Right lobe of liver (tissue), 6 donors: Measurements from ENCODE around the gene BLM. TPM values are rescaled to one million over a fixed set of nuclear protein-coding genes. Genes with fewer than 3 reads are reported as not detected.

Experiments
- ATAC-seq, 4 donors: fragments of 200-7000 bp; cut with Tn5 transposase; one replicate each; pipeline ENCODE4 v1.9.1; 2020; ENCODE audit warnings: mild to moderate bottlenecking in 4 of 4, moderate library complexity in 4 of 4
- DNase-seq, 3 donors: peaks; one replicate each; pipeline ENCODE4 v3.0.0-alpha.2; 2020
- H3K27ac ChIP-seq, 3 donors: fragments of 200-600 bp; one replicate each; pipeline ENCODE4 v1.8.0; 2022
- H3K27me3 ChIP-seq, 2 donors: fragments of 200-600 bp; one replicate each; pipeline ENCODE4 v1.8.0; 2022
- H3K36me3 ChIP-seq, 4 donors: fragments of 200-600 bp; sonication (generic) in 1 of 4; one replicate each; pipeline versions ENCODE4 v1.5.1 to v1.8.0; 2017 to 2022; ENCODE audit warnings: control low read depth in 1 of 4
- H3K4me1 ChIP-seq, 4 donors: fragments of 200-600 bp; sonication (generic) in 1 of 4; one replicate each; pipeline versions ENCODE4 v1.5.1 to v1.8.0; 2017 to 2022; ENCODE audit warnings: control low read depth in 1 of 4
- H3K4me3 ChIP-seq, 3 donors: fragments of 200-600 bp; one replicate each; pipeline ENCODE4 v1.8.0; 2022
- H3K9me3 ChIP-seq, 4 donors: fragments of 200-600 bp; sonication (generic) in 1 of 4; one replicate each; pipeline versions ENCODE4 v1.5.1 to v1.8.0; 2017 to 2022; ENCODE audit warnings: control low read depth in 1 of 4
- POLR2A ChIP-seq: fragments of 450-650 bp; IDR thresholded peaks from one replicate; pipeline ENCODE4 v1.6.1; 2017; ENCODE audit warnings: antibody characterized with exemption, mild to moderate bottlenecking
- WGBS: methylation state at CpG from one replicate; pipeline ENCODE4 v1.1.6; 2018; ENCODE audit warnings: low coverage, low lambda C conversion rate; ENCODE audit not compliant: insufficient coverage; ENCODE audit errors: missing lambda C conversion rate; 5-methylcytosine and 5-hydroxymethylcytosine counted together
- intact Hi-C, 2 donors: fragments of 100-400 bp; cut with DNase I; formaldehyde crosslinking; loops; one replicate each; pipeline versions ENCODE4 v1.11.2 to v1.14.1; 2022
- total RNA-seq, 6 experiments: library from RNA; depleted of rRNA in 2 of 6; stranded (reverse); fragments of >200 nt in 2 of 6; fragmentation: NEBNext Ultra II Directional in 3 of 6; extraction: Animal tissue kit (Norgen Biotek cat#: 25700) in 3 of 6; gene quantifications; one replicate each; pipeline versions ENCODE4 v1.1.0 to v1.2.4, GENCODE V29; 2016 to 2023
- TF ChIP-seq, protein P1 (sequence below), 4 donors: fragments of 200-600 bp in 3 of 4; fragments of 450-650 bp in 1 of 4; IDR thresholded peaks; one replicate each; pipeline versions ENCODE4 v1.5.1 to v1.8.0; 2016 to 2022; ENCODE audit warnings: antibody characterized with exemption in 4 of 4, mild to moderate bottlenecking in 2 of 4
- donor health status: DM: no; HTN: yes; CAD: no.
- donor health status: DM: no; HTN: no; CAD: no.
- donor health status: DM: no; HTN: no; CAD: no.
- donor health status: DM: no; HTN: yes; CAD: no.
- donor health status: DM: no; HTN: yes; CAD: no.

Gene BLM
- total RNA-seq, 6 experiments from 2014 or later = 0.20 to 2.3 (median 0.45) TPM

DNA sequence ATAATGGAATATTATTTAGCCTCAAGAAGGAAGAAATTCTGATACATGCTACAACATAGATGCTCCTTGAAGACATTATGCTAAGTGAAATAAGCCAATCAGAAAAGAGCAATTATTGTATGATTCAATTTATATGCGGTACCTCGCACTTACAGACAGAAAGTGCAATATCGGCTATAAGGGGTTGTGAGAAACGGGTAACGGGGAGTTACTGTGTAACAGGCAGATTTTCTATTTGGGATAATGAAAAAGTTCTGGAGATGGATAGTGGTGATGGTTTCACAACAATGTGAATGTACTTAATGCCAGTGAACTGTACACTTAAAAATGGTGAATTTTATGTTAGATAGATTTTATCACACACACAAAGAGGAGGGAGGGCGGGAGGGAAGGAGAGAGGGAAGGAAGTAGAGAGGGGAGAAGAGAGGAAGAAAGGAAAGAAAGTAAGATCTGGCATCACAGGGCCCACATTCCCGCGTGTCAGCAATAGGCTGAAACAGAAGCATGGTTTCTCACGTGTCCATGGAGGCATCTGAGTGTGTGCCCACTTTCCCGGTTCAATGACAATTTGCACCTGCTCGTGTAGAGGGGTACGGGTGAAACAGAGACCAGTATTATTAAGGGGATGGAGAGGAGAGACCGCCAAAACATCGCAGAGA is 700 bp upstream of the BLM start:
- intact Hi-C loops = no loop called here
- ATAC-seq = no peak
- H3K27me3 ChIP-seq = no peaks in the 10 kb centered on the region
- H3K4me1 ChIP-seq = peaks cover 0 to 8% (median 0%) of the 10 kb centered on the region in 4 donors
- H3K4me3 ChIP-seq = peak overlapping the region; percentile 53 to 79 (median 69)
- WGBS = 13% methylated on average over 12 of the region's 14 CpGs
- peak overlapping the region; percentile 22 to 88 (median 79) for H3K27ac ChIP-seq
- TF ChIP-seq, protein P1, sequence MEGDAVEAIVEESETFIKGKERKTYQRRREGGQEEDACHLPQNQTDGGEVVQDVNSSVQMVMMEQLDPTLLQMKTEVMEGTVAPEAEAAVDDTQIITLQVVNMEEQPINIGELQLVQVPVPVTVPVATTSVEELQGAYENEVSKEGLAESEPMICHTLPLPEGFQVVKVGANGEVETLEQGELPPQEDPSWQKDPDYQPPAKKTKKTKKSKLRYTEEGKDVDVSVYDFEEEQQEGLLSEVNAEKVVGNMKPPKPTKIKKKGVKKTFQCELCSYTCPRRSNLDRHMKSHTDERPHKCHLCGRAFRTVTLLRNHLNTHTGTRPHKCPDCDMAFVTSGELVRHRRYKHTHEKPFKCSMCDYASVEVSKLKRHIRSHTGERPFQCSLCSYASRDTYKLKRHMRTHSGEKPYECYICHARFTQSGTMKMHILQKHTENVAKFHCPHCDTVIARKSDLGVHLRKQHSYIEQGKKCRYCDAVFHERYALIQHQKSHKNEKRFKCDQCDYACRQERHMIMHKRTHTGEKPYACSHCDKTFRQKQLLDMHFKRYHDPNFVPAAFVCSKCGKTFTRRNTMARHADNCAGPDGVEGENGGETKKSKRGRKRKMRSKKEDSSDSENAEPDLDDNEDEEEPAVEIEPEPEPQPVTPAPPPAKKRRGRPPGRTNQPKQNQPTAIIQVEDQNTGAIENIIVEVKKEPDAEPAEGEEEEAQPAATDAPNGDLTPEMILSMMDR (IDR thresholded peaks at IDR 0.05) = no peak
- no peak for TF ChIP-seq POLR2A
- no peaks in the 10 kb centered on the region for H3K9me3 ChIP-seq
- H3K36me3 ChIP-seq = no peaks in the 10 kb centered on the region
- no peak for DNase-seq

DNA sequence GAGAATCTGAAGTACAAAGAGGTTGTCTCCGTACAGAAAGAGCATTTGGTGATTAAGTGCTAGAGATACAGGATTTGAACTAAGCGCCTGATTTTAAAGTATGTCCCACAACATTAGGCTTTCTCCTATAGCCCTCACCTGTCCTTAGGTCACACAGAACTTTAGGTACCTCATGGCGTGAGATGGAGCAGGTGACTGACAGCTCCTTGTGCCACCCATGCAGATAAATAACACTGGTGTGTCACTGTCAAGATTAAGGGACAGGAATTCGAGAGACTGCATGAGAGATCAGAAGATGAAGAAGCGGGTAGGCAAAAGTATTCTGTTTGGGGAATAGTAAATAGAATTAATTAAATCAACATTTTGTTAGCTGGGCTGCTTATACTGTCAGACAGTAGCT is 1.1 kb downstream of the BLM start:
- no peak for DNase-seq
- H3K4me3 ChIP-seq = no peak overlapping the region
- H3K9me3 ChIP-seq = no peaks in the 10 kb centered on the region
- no peaks in the 10 kb centered on the region for H3K36me3 ChIP-seq
- H3K27ac ChIP-seq = no peak overlapping the region
- 60% methylated on average over 5 of the region's 5 CpGs for WGBS
- intact Hi-C loops = no loop called here
- H3K27me3 ChIP-seq = no peaks in the 10 kb centered on the region
- no peak for ATAC-seq
- TF ChIP-seq POLR2A = no peak
- TF ChIP-seq, protein P1 (IDR thresholded peaks at IDR 0.05) = no peak
- peaks cover 0 to 8% (median 0%) of the 10 kb centered on the region in 4 donors for H3K4me1 ChIP-seq

DNA sequence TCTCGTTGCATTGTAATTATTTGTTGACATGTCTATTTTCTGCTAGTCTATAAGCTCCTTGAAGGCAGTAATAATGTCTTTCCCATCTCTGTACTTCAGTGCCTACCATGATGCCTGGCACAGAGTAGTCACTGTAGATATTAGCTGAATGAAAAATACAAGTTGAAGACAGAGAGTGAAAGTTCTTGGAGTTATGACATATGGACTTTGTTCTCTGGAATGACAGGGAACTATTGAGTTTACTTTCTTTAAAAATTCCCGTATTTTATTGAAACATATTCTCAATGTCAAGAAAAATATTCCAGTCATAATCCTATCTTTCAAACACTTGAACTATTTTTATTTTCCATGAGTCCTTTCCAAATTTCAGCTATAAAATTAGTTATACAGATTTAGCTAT is 3.0 kb downstream of the BLM start:
- Histone ChIP-seq H3K4me3 (no peak overlapping the region), H3K27ac (no peak overlapping the region), H3K9me3 (no peaks in the 10 kb centered on the region), H3K36me3 (no peaks in the 10 kb centered on the region), H3K4me1 (peaks cover 0 to 8% (median 0%) of the 10 kb centered on the region in 4 donors), H3K27me3 (no peaks in the 10 kb centered on the region)
- no peak for ATAC-seq
- TF ChIP-seq, protein P1 (IDR thresholded peaks at IDR 0.05) = no peak
- no peak for TF ChIP-seq POLR2A
- DNase-seq = no peak
- intact Hi-C loops = loop anchor here in 1 of 2 donors (10.0 kb wide), 1 partner anchor 65 kb away; no protein-coding TSS in a partner anchor
- WGBS = 40% methylated on average over 2 of the region's 2 CpGs

DNA sequence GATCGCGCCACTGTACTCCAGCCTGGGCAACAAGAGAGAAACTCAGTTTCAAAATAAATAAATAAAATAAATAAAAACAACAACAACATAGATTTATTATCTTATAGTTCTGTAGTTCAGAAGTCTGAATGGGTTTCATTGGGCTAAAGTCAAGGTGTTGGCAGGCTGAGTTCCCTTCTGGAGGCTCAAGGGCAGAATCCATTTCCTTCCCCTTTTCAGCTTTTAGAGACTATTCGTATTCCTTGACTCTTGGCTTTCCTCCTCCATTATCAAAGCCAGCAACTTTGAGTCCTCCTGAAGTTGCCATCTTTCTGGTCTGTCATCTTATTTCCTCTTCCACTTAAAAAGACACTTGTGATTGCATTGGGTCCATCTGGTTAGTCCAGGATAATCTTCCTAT is 12.1 kb downstream of the BLM start:
- no peaks in the 10 kb centered on the region for H3K9me3 ChIP-seq
- no peak overlapping the region for H3K27ac ChIP-seq
- H3K27me3 ChIP-seq = no peaks in the 10 kb centered on the region
- WGBS = 87% methylated on average over 3 of the region's 3 CpGs
- no peak for DNase-seq
- no peaks in the 10 kb centered on the region for H3K4me1 ChIP-seq
- intact Hi-C loops = loop anchor here in 1 of 2 donors (10.0 kb wide), 1 partner anchor 56 kb away; no protein-coding TSS in a partner anchor
- TF ChIP-seq, protein P1 (IDR thresholded peaks at IDR 0.05) = no peak
- no peak for TF ChIP-seq POLR2A
- H3K36me3 ChIP-seq = no peaks in the 10 kb centered on the region
- ATAC-seq = no peak
- H3K4me3 ChIP-seq = no peak overlapping the region
